Nephron progenitor cell (in vitro differentiated cells): Measurements from ENCODE around the gene RPTOR.

Experiments
- DNase-seq: peaks from one replicate; pipeline ENCODE4 v3.0.0; 2021
- H3K27ac Mint-ChIP-seq: 2 replicates; pipeline ENCODE4 v1.8.0; 2021; ENCODE audit warnings: mild to moderate bottlenecking, moderate library complexity, mixed read lengths
- H3K27me3 Mint-ChIP-seq: 2 replicates; pipeline ENCODE4 v1.8.0; 2021; ENCODE audit warnings: mild to moderate bottlenecking, low read depth, mixed read lengths; ENCODE audit not compliant: poor library complexity
- H3K36me3 Mint-ChIP-seq: 2 replicates; pipeline ENCODE4 v1.8.0; 2021; ENCODE audit warnings: low read depth, mixed read lengths
- H3K4me1 Mint-ChIP-seq: 2 replicates; pipeline ENCODE4 v1.8.0; 2021; ENCODE audit warnings: mixed read lengths
- H3K4me3 Mint-ChIP-seq: 2 replicates; pipeline ENCODE4 v1.8.0; 2021; ENCODE audit warnings: mild to moderate bottlenecking, moderate library complexity, mixed read lengths
- H3K9me3 Mint-ChIP-seq: 2 replicates; pipeline ENCODE4 v1.8.0; 2021; ENCODE audit warnings: mild to moderate bottlenecking, moderate library complexity, mixed read lengths
- CTCF ChIP-seq: fragments of 200-600 bp; sonication (generic); IDR thresholded peaks from 2 replicates; pipeline ENCODE4 v1.5.0; 2021; ENCODE audit warnings: antibody characterized with exemption

RPTOR gene

GRCh38 chr17:80633994-80634566 is 89.4 kb downstream of the RPTOR start:
- H3K9me3 Mint-ChIP-seq, result no peaks in the 10 kb centered on the region
- peaks cover 5% of the 10 kb centered on the region for H3K36me3 Mint-ChIP-seq
- H3K27ac Mint-ChIP-seq, result peak overlapping the region; percentile 83
- H3K4me3 Mint-ChIP-seq, result no peak overlapping the region
- no peak for DNase-seq
- H3K27me3 Mint-ChIP-seq, result peaks cover 4% of the 10 kb centered on the region
- peaks cover 68% of the 10 kb centered on the region for H3K4me1 Mint-ChIP-seq
- no peak for TF ChIP-seq CTCF

- peaks cover 88% of the 10 kb centered on the region for H3K4me1 Mint-ChIP-seq
- peak overlapping the region; percentile 33 for H3K4me3 Mint-ChIP-seq
- TF ChIP-seq CTCF, result no peak
Observed at GRCh38 chr17:80636361-80637018, 91.9 kb downstream of the RPTOR start.

GRCh38 chr17:80637048-80637781 is 92.6 kb downstream of the RPTOR start:
- Mint-ChIP-seq H3K4me3 (peak overlapping the region; percentile 33), H3K9me3 (peaks cover 11% of the 10 kb centered on the region), H3K27me3 (peaks cover 4% of the 10 kb centered on the region), H3K4me1 (peaks cover 80% of the 10 kb centered on the region), H3K36me3 (peaks cover 32% of the 10 kb centered on the region), H3K27ac (peak overlapping the region; percentile 91)
- DNase-seq, result peak; percentile 19
- TF ChIP-seq CTCF, result no peak

More at GRCh38 chr17:80636361-80637018, 91.9 kb downstream of the RPTOR start:
- Mint-ChIP-seq H3K27me3 (peaks cover 4% of the 10 kb centered on the region), H3K9me3 (peaks cover 6% of the 10 kb centered on the region), H3K27ac (peak overlapping the region; percentile 87), H3K36me3 (peaks cover 25% of the 10 kb centered on the region)
- DNase-seq, result no peak

GRCh38 chr17:80639658-80640057 is 95.0 kb downstream of the RPTOR start:
- Mint-ChIP-seq H3K4me3 (no peak overlapping the region), H3K27me3 (peaks cover 4% of the 10 kb centered on the region), H3K27ac (no peak overlapping the region), H3K36me3 (peaks cover 54% of the 10 kb centered on the region), H3K4me1 (peaks cover 63% of the 10 kb centered on the region), H3K9me3 (peaks cover 15% of the 10 kb centered on the region)
- TF ChIP-seq CTCF, result no peak
- no peak for DNase-seq

GRCh38 chr17:80640366-80641084 is 95.9 kb downstream of the RPTOR start:
- Mint-ChIP-seq H3K4me1 (peaks cover 64% of the 10 kb centered on the region), H3K4me3 (peak overlapping the region; percentile 41), H3K27ac (peak overlapping the region; percentile 70), H3K9me3 (peaks cover 15% of the 10 kb centered on the region), H3K27me3 (peaks cover 4% of the 10 kb centered on the region), H3K36me3 (peaks cover 53% of the 10 kb centered on the region)
- DNase-seq, result peak; percentile 39
- TF ChIP-seq CTCF, result no peak
